ENCODE results near the gene TLCD4.

DNA sequence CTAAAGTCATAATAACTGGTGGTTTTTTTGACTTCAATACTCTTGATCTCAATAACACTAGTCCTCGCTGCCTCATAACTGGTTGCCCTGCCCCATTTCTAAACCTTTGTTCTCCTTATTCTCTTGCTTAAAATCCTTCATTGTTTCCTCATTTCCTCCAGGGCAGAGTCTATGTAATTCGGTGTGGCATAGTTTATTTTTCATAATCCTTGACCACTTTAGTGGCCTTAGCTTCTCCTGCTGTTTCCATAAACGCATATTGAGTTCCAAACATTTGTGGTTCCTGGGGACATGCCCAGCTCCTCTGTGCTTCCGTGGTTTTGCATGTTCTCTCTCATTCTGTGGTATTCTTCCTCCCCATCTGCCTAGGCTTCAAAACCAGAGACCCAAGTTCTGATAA is 19.0 kb upstream of the TLCD4 start:
- TF ChIP-seq, protein P1, sequence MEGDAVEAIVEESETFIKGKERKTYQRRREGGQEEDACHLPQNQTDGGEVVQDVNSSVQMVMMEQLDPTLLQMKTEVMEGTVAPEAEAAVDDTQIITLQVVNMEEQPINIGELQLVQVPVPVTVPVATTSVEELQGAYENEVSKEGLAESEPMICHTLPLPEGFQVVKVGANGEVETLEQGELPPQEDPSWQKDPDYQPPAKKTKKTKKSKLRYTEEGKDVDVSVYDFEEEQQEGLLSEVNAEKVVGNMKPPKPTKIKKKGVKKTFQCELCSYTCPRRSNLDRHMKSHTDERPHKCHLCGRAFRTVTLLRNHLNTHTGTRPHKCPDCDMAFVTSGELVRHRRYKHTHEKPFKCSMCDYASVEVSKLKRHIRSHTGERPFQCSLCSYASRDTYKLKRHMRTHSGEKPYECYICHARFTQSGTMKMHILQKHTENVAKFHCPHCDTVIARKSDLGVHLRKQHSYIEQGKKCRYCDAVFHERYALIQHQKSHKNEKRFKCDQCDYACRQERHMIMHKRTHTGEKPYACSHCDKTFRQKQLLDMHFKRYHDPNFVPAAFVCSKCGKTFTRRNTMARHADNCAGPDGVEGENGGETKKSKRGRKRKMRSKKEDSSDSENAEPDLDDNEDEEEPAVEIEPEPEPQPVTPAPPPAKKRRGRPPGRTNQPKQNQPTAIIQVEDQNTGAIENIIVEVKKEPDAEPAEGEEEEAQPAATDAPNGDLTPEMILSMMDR (IDR thresholded peaks at IDR 0.05) = no peak
- no peak for TF ChIP-seq POLR2AphosphoS5 (IDR thresholded peaks at IDR 0.05; ENCODE audit: low read depth, low read length)
